KG1 (cell line): Measurements from ENCODE around the gene CETP.
"Not testable (repeated sequence)": the region's sequence is repeated elsewhere in the genome, so short reads cannot be mapped to it uniquely, and the experiment has no call there.

Experiments used
- DNase-seq: peaks from one replicate; lab custom pipeline; 2025; lab: John Stamatoyannopoulos, UW

CETP gene

GRCh38 chr16:56934599-56935145 lies 27.1 kb upstream of the CETP start:
- DNase-seq: not testable (repeated sequence)

GRCh38 chr16:56935201-56935600 lies 26.5 kb upstream of the CETP start:
- DNase-seq: no peak

DNA sequence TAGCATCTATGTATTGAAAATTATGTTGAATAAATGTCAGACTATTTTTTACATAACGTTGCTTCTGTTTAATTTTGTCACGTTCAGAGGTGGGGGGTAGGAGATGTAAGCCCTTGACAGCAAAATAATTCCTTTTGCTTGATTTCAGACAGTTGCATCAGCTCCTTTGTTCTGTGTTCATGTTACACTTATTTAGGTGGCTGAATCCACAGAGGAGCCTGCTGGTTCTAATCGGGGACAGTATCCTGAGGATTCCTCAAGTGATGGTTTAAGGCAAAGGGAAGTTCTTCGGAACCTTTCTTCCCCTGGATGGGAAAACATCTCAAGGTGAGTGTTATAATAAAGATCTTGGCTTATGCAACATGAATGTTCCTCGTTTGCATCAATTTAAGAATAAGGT lies 25.3 kb upstream of the CETP start:
- DNase-seq: no peak

DNA sequence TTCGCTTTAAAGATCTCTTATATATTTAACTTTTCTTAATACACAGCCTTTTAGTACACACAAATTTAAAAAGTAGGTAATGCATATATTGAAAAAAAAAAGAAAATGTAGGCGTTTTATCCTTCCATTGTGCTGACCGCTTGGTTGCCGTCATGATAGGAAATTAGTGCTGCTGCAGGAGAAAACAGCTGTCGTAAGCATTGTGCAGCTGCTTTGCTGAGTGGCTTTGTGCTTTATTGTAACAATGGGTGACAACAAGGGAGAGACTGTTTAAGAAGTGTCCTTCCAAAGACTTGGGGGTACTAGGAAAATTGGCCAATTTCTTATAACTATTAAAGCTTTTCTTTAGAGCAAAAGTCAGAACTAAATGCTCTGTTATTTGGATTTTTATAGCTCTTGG lies 24.8 kb upstream of the CETP start:
- no peak for DNase-seq

DNA sequence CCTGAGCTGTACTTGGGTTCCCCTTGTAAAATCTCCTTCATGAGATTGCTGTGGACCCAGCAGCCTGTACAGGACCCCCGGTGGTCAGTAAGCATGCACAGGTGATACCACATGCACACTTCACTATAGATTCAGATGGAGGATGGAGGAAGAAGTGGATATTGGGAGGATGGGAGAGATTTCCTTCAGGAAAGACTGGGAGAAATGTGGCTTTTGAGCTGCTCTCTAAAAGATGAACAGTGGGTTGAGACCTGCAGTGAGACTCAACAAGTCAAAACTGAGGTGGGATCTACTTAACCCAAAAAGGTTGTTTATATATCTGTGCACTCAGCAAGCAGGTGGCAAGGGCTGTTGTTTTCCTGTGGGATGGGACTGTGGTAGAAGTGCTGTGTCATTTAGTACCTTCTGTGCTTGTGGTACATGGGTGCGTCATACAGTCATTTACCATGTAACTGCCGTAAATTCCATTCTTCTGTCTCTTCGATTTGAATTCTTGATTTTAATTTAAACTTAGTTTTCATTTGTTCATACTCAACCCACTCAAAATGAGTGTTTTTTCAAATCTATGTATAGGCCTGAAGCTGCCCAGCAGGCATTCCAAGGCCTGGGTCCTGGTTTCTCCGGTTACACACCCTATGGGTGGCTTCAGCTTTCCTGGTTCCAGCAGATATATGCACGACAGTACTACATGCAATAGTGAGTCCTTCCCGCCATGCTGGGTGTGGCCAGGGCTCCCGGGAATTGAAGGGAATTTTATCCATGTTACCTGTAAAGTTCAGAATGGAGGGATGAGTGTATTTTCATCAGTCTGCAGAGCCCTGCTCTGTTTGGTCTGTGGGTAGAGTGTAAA lies 22.9 kb upstream of the CETP start:
- no peak for DNase-seq

DNA sequence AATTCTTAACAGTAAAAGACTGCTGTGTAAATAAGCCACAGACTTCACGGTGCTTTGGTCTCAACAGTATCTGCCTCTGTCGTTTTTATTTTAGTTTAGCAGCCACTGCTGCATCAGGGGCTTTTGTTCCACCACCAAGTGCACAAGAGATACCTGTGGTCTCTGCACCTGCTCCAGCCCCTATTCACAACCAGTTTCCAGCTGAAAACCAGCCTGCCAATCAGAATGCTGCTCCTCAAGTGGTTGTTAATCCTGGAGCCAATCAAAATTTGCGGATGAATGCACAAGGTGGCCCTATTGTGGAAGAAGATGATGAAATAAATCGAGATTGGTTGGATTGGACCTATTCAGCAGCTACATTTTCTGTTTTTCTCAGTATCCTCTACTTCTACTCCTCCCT lies 21.9 kb upstream of the CETP start:
- DNase-seq: no peak

- no peak for DNase-seq
Observed at GRCh38 chr16:56941092-56941491, 20.7 kb upstream of the CETP start.

DNA sequence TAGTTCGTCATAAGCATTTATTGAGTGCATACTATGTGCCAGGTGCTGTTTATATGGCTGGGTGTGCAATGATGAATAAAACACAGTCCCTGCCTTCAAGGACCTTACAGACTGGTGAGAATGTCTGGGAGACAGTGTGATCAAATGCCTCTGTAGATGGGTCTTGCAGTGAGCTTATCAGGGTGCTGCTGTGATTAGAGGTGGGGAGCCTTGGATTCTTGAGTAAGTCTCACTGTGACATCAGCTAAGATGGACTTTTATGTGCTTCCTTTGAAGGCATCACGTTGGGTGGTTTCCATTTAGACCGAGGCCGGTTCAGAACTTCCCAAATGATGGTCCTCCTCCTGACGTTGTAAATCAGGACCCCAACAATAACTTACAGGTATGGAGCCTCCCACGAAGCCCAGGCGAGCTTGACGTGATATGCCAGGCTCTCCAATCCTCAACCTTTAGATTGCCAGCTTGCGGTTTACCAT lies 19.9 kb upstream of the CETP start:
- DNase-seq: no peak

DNA sequence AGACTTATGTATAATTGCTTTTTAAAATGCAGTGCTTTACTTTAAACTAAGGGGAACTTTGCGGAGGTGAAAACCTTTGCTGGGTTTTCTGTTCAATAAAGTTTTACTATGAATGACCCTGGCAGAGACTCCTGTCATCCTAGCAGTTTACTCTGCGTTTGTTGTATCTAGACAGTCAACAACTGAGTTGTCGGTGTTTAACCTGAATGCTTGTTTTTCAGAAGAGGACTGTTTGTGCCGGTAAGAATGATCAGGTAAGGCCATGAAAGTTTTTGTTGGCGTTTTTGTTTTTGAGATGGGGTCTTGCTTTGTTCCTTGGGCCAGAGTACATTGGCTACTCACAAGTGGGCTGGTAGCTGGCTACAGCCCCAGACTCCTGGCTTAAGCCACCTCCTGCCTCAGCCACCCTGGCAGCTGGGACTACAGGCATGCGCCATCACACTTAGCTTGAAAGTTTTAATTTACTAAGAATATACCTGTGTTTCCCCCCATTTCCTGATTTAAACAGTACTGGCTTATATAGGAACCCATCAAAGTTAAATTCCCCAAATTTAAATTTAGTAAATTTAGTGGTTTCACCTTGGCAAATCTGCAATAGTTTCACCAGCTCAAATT lies 17.9 kb upstream of the CETP start:
- no peak for DNase-seq

GRCh38 chr16:56944954-56945839 lies 16.6 kb upstream of the CETP start:
- no peak for DNase-seq

GRCh38 chr16:56945847-56946527 lies 15.8 kb upstream of the CETP start:
- no peak for DNase-seq

- no peak for DNase-seq
Observed at GRCh38 chr16:56946767-56947603, 14.8 kb upstream of the CETP start.

DNA sequence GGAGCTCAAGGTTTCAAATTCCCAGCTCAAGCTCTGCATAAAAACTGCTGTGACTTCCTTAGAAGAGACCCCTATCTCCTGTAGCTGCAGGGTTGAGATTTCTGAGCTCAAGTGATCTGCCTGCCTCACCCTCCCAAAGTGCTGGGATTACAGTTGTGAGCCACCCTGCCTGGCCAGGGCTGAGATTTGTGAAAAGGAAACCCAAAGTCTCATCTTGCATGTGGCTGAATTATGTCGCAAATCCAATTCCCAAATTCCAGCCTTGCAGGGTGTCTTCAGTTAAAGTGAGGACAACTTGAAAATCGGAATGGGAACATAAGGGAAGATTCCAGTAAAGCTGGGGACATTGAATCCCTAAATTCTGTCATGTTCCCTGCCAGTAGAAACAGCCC lies 14.2 kb upstream of the CETP start:
- DNase-seq: no peak

DNA sequence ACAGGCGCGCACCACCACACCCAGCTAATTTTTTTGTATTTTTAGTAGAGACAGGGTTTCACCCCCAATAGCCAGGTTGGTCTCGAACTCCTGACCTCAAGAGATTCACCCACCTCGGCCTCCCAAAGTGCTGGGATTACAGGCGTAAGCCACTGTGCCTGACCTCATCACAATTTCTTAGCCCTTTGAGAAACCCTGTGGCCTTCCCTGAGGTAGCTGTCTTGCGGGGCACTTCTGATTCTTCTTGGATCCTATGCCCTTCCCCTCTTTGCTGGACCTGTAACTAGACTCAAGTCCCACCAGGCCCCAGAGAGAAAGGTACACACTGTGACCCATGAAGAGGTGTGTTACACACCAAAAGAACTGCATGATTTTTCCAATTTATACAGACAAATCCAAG lies 13.5 kb upstream of the CETP start:
- DNase-seq: no peak

- no peak for DNase-seq
Observed at GRCh38 chr16:56950051-56950450, 11.7 kb upstream of the CETP start.

DNA sequence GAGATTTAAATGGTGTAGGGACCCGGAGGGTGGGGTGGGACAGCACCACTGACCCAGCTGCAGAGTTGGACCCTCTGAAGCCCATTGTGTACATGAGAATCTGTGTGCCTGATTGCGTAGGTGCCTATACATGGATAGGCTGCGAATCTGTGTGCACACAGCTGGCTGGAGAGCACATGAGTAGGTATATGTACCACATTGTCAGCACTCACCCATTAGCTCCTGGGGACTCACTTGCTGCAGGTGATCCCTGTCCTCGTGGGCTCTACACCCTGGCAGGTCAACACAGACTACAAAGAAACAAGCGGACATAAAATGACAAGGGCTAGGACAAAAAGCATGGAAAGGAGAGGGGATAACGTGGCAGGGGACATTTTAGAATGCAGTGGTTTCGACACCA lies 11.3 kb upstream of the CETP start:
- DNase-seq: no peak

DNA sequence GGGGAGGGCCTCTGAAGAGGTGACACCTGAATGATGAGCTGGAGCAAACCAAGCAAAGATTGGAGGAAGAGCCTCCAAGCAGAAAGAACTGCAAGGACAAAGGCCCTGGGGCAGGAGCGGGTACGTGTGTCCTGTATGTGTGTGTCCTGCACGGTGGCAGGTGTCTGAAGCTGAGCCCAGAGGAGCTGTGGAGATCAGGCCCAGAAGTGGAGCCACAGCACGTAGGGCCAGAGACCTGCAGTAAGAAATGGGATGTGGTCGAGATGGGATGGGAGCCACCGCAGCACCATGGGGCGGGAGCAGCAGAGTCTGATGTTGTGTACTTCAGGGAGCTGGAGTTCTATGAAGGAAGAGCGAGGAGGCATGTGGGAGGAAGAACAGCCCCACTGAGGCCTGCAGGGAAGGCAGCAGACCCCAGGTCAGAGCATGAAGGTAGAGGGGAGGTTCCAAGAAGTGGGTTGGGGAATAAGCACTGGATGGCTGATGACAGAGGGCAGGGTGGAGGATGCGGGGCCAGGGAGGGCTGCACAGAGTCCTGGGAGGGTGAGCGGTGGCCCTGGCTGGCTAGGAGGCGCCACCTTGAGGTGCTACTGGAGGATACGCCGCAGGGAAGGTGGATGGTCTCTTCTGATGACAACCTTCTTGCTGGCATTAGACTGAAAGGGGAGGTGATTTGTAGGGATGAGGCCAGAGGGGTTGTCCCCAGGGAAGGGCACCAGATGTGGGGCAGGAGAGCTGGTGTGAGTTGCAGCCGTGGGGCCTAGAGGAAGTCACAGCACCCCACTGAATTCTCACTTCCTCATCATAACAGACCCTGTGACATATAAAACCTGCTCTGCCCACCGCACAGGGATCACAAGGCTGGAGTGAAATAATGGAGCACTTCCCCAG lies 10.6 kb upstream of the CETP start:
- peak; percentile 26 for DNase-seq

DNA sequence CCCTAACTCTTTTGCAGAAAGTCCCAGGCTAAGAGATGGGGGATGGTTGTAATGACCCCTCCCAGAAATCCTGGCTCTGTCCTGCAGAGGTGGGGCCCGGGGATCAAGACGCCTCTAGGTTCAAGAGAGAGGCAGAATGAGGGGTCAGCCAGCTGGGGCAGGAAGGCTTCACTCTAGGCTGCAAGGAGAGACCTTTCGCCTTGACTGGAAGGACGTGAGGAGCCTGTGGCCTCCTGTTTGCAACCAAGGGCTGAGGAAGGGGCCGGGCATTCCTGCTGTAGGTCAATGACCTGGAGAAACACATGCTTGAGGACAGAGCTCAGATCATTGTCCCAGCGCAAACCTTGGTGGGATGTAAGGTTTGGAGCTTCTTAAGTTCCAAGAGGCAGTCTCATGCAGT lies 8.7 kb upstream of the CETP start:
- DNase-seq: no peak

GRCh38 chr16:56956076-56956475 lies 5.7 kb upstream of the CETP start:
- DNase-seq: no peak

- DNase-seq: no peak
Observed at GRCh38 chr16:56956756-56957155, 5.0 kb upstream of the CETP start.
